Measurements from ENCODE around the gene APOA1. TPM values are rescaled to one million over a fixed set of nuclear protein-coding genes. Genes with fewer than 3 reads are reported as not detected.

APOA1 gene
- total RNA-seq, 4 donors from 2014 or later = 1.3 TPM; not detected in 3

- TF ChIP-seq CTCF (IDR thresholded peaks at IDR 0.05) (no peak), POLR2AphosphoS5 (IDR thresholded peaks at IDR 0.05) (no peak), POLR2A (IDR thresholded peaks at IDR 0.05) (no peak), EP300 (IDR thresholded peaks at IDR 0.05) (no peak)
- H3K4me1 ChIP-seq = peaks cover 0 to under 1% (median 0%) of the 10 kb centered on the region in 3 donors
- no peak for ATAC-seq
These were observed 7.8 kb downstream of the APOA1 start, which contains the start of gene APOC3 for GRCh38 chr11:116829525-116830183. TSS of gene APOC3 (plus strand) at chr11:116829907. CDS start at chr11:116830583, 676 bp downstream.

GRCh38 chr11:116828632-116829524, 8.5 kb downstream of the APOA1 start:
- no peak for ATAC-seq
- no peaks in the 10 kb centered on the region for H3K36me3 ChIP-seq
- H3K4me1 ChIP-seq = no peaks in the 10 kb centered on the region
- 60 to 72% methylated on average over 1 to 5 of the region's 16 CpGs for WGBS, 2 donors (ENCODE audit: low coverage in 1 of 2)
- TF ChIP-seq EP300 (IDR thresholded peaks at IDR 0.05) (no peak), POLR2A (IDR thresholded peaks at IDR 0.05) (no peak), CTCF (IDR thresholded peaks at IDR 0.05) (no peak)
- H3K4me3 ChIP-seq = no peak overlapping the region
- H3K27me3 ChIP-seq = no peaks in the 10 kb centered on the region
- H3K9me3 ChIP-seq = no peaks in the 10 kb centered on the region
- no peak overlapping the region for H3K27ac ChIP-seq

More at GRCh38 chr11:116829525-116830183, 7.8 kb downstream of the APOA1 start, which contains the start of gene APOC3:
- Histone ChIP-seq H3K27me3 (no peaks in the 10 kb centered on the region), H3K9me3 (no peaks in the 10 kb centered on the region), H3K27ac (no peak within 1 kb of the TSS), H3K36me3 (no peaks in the 10 kb centered on the region), H3K4me3 (no peak within 1 kb of the TSS)
- WGBS, 2 donors (ENCODE audit: low coverage in 1 of 2) = 39 to 56% methylated on average over 2 to 4 of the region's 9 CpGs

- WGBS, 2 donors (ENCODE audit: low coverage in 1 of 2) = no CpG with 5 or more reads among the region's 6 CpGs
- H3K4me3 ChIP-seq = no peak overlapping the region
- TF ChIP-seq EP300 (IDR thresholded peaks at IDR 0.05) = no peak
- no peak for TF ChIP-seq POLR2A (IDR thresholded peaks at IDR 0.05)
- no peak for TF ChIP-seq POLR2AphosphoS5 (IDR thresholded peaks at IDR 0.05)
- TF ChIP-seq CTCF (IDR thresholded peaks at IDR 0.05) = no peak
- H3K36me3 ChIP-seq = no peaks in the 10 kb centered on the region
- H3K27me3 ChIP-seq = no peaks in the 10 kb centered on the region
- H3K4me1 ChIP-seq = no peaks in the 10 kb centered on the region
- H3K27ac ChIP-seq = no peak overlapping the region
- H3K9me3 ChIP-seq = no peaks in the 10 kb centered on the region
- no peak for ATAC-seq
These were observed 10.0 kb downstream of the APOA1 start for GRCh38 chr11:116827461-116827860.

GRCh38 chr11:116826751-116827431, 10.5 kb downstream of the APOA1 start:
- ATAC-seq = no peak
- no peak for TF ChIP-seq POLR2A (IDR thresholded peaks at IDR 0.05)
- no peak for TF ChIP-seq CTCF (IDR thresholded peaks at IDR 0.05)
- no peak for TF ChIP-seq EP300 (IDR thresholded peaks at IDR 0.05)
- no peak for TF ChIP-seq POLR2AphosphoS5 (IDR thresholded peaks at IDR 0.05)
- Histone ChIP-seq H3K9me3 (no peaks in the 10 kb centered on the region), H3K4me3 (no peak overlapping the region), H3K36me3 (no peaks in the 10 kb centered on the region), H3K4me1 (no peaks in the 10 kb centered on the region), H3K27me3 (no peaks in the 10 kb centered on the region), H3K27ac (no peak overlapping the region)
- 65% methylated on average over 3 of the region's 9 CpGs; no CpG with 5 or more reads in 1 of the 2 donors for WGBS, 2 donors (ENCODE audit: low coverage in 1 of 2)

All from gastroesophageal sphincter (tissue), 4 donors.